ENCODE data around the gene POLD4. TPM values are rescaled to one million over a fixed set of nuclear protein-coding genes. Genes with fewer than 3 reads are reported as not detected.

The POLD4 gene
- total and polyA plus RNA-seq, 2 of the 13 experiments (the other 11 are each of a cell fraction or from before 2014, with no cell fraction given) = 10.5 to 27.4 TPM

GRCh38 chr11:67382276-67383136 is 29.2 kb upstream of the POLD4 start (continued):
- TF ChIP-seq ZBTB44 (CRISPR knock-in tag; IDR thresholded peaks at IDR 0.05) (no peak), ZBTB43 (CRISPR knock-in tag; conservative IDR thresholded peaks at IDR 0.05) (no peak), SP5 (CRISPR knock-in tag; IDR thresholded peaks at IDR 0.05; ENCODE audit: borderline replicate concordance, low read depth) (no peak), IKZF5 (CRISPR knock-in tag; IDR thresholded peaks at IDR 0.05) (peak; percentile 51; the same call in 1 of the 2 replicates), NFIC (IDR thresholded peaks at IDR 0.05; ENCODE audit: low read length) (no peak), PHF8 (CRISPR knock-in tag; IDR thresholded peaks at IDR 0.05) (no peak), GABPB1 (CRISPR knock-in tag; IDR thresholded peaks at IDR 0.05) (peak; percentile 29; the same call in 1 of the 2 replicates), ZNF619 (CRISPR knock-in tag; IDR thresholded peaks at IDR 0.05) (peak; percentile 60; the same call in 1 of the 2 replicates), ZNF737 (CRISPR knock-in tag; IDR thresholded peaks at IDR 0.05; ENCODE audit: borderline replicate concordance) (no peak), ZNF780A (CRISPR knock-in tag; IDR thresholded peaks at IDR 0.05) (no peak), HIC2 (CRISPR knock-in tag; IDR thresholded peaks at IDR 0.05; ENCODE audit: low read depth) (no peak), CBFB (CRISPR knock-in tag; IDR thresholded peaks at IDR 0.05) (no peak), NFYB (CRISPR knock-in tag; IDR thresholded peaks at IDR 0.05) (no peak), POLR2A (IDR thresholded peaks at IDR 0.05; ENCODE audit: insufficient read depth in 1 of 2, low read depth in 2 of 2, low read length in 2 of 2) (no peak), PATZ1 (CRISPR knock-in tag; IDR thresholded peaks at IDR 0.05) (peak; percentile 67), ZNF703 (CRISPR knock-in tag; IDR thresholded peaks at IDR 0.05; ENCODE audit: borderline replicate concordance) (no peak), ZNF768 (CRISPR knock-in tag; IDR thresholded peaks at IDR 0.05) (peak; percentile 99), PITX1 (CRISPR knock-in tag; IDR thresholded peaks at IDR 0.05) (no peak), PHB2 (IDR thresholded peaks at IDR 0.05; ENCODE audit: partially characterized antibody) (no peak), ZNF253 (CRISPR knock-in tag; IDR thresholded peaks at IDR 0.05; ENCODE audit: borderline replicate concordance) (no peak), STAG1 (CRISPR knock-in tag; IDR thresholded peaks at IDR 0.05) (peak; percentile 98)
